LHCN-M2 (cell line): ENCODE data around the gene TECRL. TPM values are rescaled to one million over a fixed set of nuclear protein-coding genes. Genes with fewer than 3 reads are reported as not detected.

Experiments used
- DNase-seq: peaks from one replicate; pipeline ENCODE4 v3.0.0-alpha.2; 2012; ENCODE audit warnings: low read depth
- polyA plus RNA-seq: library from polyadenylated mRNA; unstranded; fragments of >200 nt; gene quantifications from one replicate; pipeline ENCODE4 v1.2.1, GENCODE V29; 2012; ENCODE audit warnings: missing spikeins
- total RNA-seq: library from RNA; depleted of rRNA; stranded (reverse); fragments of >200 nt; gene quantifications from 2 replicates; pipeline ENCODE4 v1.2.3, GENCODE V29; 2014; rRNA removed

TECRL gene, protein sequence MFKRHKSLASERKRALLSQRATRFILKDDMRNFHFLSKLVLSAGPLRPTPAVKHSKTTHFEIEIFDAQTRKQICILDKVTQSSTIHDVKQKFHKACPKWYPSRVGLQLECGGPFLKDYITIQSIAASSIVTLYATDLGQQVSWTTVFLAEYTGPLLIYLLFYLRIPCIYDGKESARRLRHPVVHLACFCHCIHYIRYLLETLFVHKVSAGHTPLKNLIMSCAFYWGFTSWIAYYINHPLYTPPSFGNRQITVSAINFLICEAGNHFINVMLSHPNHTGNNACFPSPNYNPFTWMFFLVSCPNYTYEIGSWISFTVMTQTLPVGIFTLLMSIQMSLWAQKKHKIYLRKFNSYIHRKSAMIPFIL
- total RNA-seq: not detected in 2 replicates
- polyA plus RNA-seq: not detected

DNA sequence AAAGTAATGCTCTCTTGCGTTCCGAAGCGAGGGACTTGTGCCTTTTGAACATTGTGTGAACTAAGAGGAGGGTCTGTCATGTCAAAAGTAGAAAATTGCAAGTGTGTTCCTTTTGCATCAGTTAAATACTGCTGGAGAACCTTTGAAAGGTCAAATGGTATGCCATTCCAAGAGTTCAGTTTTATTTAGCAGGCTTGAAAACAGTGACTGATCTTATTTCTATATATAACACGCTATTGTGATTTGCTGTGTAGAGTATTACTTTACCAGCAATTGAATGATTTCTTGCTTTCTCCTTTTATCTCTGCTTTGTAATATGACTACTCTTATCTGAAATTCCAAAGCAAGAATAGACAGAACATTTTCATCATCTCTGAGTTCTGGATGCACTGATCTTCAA is at the start of gene TECRL:
Gene TECRL (minus strand): TSS at position 151 of the 400 bp plus-strand sequence. CDS start 99 bp downstream, at position 52.
- DNase-seq: no peak

DNA sequence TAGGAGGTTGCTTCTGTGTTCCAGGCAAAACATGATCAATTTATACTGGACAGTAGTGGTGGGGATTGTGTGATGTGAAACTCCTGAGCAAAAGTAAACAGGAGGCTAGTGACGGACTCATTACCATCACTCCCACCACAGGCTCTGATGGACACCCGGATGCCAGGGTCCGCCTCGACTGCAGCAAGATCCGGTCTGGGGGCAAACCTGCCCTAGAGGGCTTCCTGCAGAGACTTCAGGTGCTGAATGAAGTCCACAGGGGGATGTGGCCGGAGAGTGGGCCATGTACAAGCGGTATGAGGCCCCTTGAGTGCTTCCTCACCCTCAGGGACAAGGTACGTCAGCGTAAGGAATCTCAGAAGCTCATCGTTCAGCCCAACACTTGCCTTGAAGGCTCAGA is 23.4 kb upstream of the TECRL start:
- DNase-seq: no peak

DNA sequence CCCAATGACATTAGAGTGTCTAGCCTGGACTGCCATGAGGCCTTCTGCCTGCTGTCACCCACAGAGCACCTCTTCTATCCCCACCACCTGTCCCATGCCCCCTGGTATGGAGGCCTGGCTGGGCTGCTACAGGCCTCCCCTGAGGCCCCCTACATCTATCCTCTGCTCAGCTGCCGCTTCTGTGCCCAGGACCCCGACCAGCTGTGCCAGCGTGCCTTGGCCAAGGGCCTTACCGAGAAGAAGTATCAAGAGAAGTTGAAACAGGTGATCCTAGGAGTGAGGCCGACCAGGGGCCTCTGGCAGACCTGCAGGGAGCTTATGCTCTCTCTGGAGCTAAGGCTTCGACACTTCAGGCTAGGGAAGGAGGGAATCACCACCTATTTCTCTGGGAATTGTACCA is 21.7 kb upstream of the TECRL start:
- no peak for DNase-seq

DNA sequence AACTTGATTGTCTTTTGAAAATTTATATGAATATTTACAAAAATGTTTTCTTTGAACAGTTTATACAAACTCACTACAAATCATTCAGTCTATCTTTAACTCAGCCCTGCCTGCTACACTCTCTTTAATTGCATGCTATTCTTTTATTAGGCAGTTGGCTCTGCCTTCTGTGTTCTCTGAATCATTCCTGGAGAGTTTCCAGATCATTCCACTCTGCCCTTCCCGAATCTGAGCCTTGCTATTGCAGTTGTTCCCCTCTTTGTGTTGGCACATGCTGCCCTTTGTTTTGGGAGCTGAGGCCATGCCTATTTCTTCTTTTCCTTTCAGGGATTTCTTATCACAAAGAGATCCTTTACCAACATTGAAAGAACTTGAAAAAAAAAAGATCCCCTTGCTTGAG is 8.7 kb upstream of the TECRL start:
- no peak for DNase-seq

DNA sequence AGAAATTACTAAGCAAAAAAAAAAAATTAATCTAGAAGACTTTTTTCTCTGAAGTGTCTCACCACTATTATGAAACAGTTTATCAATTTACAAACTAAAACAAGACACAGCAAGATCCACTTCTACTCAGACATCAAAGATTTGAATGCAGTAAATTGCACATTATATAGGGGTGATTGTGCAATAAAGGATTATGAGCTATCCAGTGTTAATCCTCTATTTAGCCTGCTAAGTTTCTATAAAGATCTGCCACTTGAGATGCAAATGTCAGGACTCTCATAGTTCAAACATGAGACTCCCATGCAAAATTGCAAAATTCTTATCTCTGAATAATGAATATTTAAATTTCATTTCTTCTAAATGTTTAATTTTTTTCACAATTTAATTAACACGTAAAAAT is 2.2 kb downstream of the TECRL start:
- DNase-seq: no peak

DNA sequence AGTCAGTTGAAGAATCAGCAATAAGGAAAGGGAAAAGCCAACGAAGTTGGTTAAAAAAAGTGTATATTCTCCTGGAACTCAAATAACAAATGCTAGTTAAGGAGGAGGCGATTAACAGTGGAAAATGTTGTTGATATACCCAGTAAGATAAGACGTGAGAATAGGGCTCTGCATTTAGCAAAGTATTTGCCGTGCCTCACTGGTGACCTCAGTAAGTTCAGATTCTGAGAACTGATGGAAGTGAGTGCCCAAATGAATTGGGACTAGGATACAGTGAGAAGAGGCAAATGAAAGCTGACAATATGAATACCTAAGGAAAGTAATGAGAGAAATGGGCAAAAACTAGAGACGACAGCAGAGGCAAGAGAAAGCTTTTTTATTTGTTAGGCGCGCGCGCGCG is 3.5 kb downstream of the TECRL start:
- DNase-seq: no peak

DNA sequence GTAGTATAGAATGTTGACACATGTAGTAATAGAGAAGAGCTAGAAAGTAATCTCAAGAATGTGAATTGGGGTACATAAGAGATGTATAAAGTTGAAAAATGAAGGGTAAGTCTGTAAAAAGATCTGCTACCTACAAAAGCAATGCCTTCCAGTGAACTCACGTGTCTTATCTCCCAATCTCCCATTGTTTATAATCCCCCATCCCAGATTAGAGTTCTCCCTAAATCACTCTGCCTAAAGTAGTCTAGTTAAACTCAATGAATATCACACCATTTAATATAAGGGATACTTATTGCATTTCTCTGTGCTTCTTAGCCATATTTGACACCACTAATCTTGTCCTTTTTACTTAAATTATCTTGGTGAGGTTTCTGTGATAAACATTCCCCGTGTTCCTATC is 6.6 kb downstream of the TECRL start:
- DNase-seq: no peak

DNA sequence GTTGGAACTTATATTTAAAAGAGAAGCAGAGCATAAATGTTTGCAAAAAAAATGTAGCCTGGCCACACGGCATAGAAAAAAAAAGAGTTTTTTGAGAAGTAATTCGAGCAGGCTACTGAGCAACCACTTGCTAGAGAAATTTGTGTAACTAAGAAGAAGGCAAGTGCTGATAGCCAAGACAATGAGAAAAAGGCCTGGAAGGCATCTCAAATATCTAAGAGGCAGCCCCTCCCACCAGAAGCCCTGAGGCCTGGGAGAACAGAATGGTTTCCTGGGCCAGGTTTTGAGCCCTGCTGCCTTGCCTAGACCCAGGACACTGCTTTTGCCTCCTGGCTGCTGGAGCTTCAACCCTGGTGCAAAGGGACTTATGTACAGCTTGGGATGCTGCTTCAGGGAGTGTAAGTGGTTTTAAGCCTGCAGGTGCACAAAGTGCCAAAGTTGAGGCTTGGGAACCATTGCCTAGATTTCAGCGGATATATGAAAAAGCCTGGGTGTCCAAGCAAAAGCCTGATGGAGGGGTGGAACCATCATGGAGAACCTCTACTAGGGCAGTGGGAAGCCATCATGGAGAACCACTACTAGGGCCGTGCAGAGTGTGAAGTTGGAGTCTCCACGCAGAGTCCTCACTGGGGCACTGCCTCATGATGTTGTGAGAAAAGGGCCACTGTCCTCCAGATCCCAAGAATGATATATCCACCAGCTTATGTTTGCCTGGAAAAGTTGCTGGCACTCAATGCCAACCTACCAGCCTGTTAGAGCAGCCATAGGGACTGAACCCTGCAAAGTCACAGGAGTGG is 9.7 kb downstream of the TECRL start:
- no peak for DNase-seq

DNA sequence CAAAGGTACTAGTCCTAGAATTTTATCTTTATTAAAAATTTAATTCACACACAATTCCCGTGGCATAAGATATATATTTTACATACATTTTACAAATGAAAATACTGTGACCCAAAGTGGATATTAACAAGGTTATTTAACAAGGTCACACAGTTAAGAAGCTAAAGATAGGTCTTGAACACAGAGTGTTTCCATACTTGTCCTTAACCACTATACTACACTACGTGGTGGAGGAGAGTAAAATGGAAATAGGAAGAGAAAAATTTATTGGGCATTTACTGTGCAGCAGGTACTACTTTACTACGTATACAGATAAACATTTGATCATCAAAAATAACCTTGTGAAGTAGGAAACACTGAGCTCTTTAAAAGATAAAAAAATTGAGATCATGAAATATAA is 14.8 kb downstream of the TECRL start:
- no peak for DNase-seq

DNA sequence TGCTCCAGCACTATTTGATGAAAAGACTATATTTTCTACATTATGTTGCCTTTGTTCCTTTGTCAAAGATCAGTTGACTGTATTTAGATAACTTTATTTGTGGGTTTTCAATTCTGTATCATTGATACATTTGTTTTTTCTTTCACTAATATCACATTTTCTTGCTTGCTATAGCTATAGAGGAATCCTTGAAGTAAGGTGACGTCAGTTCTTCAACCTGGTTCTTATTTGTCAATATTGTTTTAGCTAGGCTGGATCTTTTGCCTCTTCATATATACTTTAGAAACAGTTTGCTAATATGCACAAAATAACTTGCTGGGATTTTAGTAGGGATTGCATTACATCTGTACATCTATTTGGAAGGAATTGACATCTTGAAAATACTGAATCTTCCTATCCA is 21.0 kb downstream of the TECRL start:
- no peak for DNase-seq

DNA sequence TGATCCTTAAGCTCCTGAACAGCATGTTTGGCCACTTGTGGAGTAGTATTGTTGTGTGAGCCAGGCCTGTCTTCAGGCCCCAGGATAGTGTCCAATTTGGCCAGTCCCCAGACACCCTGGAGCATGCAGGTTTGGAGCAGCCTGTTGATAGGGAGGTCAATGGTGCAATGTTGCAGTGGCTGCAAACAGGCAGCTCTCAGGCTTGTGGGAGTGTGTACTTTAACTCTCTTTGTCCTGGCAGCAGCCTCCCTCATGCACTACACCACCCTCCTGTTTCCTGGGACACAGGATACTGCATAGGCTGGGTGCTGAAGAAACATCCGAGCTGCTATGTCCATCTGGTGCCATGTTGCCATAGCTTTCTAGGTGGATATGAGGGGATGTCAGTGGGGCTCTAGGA is 24.0 kb downstream of the TECRL start:
- no peak for DNase-seq

DNA sequence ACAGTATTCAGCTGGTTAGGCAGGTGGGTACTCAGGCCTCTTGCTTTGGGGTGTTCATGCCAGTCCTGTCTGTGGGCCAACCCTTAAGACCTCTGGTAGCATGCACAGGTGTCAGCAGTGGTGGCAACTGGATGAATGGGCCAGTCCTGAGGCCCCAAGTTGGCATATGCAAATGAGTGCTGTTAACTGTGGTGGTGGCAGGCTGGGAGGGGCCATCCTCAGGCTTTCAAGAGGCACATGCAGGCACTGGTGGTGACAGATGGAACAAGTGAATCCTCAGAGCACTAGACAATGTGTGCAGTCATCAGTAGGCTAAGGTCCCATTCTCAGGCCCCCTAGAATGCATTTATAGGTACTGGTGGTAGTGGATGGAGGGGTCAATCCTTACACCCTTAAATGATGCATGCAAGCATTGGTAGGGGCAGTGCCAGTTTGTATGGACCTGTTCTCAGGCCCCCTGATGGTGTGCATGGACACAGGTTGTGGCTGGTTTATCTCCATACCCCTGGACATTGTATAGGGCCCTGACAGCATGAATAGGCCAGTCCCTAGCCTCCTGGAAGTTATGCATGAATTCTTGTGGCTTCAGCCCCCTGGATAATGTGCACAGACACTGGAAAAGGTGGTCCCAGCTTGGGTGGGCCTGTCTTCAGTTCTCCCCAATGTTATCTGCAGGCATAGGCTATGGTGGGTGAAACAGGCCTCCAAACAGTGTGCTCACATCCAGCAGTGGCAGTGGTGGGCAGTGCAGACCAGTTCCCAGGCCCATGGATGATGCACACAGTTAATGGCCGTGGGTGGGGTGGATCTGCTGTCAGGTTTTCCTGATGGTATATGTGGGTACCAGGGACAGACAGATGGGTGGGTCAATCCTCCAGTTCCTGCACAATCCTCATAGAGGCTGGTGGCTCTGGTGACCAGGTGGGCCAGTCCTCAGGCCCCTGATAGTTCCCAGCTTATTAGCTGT is 24.7 kb downstream of the TECRL start:
- no peak for DNase-seq

DNA sequence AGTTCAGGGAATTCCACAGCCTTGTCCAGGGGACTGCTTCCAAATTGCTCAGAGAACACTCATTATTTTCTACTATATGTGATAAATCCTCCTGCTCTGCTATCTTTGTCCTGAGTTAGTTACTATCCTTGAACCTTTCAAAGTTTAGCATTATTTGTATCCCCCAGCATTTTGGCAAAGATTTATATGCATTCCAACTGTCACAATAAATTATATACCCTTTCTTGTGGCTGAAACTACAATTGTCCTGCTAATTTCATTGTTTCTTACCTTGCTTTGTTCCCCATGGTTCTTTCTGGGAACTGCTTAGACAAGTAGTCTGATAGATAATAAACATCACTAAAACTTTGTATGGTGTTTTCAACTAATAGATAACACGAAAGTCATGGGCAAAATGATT is 40.5 kb downstream of the TECRL start:
- DNase-seq: no peak

DNA sequence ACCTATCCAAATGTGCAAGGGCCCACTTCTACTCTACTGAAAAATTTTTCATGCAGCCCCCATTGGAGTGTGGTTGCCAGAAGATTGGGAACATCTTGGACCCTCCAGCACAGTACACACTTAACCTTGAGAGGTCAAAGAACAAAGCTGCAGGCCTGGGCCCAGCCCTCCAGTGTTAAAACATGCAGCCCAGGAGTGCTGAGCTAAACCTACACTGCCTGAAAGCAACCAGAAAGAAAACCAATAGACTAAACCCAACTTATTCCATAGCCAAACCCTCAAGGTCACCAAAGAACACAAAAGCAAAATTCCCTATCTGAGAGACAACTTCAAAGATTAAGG is 47.9 kb downstream of the TECRL start:
- DNase-seq: no peak

DNA sequence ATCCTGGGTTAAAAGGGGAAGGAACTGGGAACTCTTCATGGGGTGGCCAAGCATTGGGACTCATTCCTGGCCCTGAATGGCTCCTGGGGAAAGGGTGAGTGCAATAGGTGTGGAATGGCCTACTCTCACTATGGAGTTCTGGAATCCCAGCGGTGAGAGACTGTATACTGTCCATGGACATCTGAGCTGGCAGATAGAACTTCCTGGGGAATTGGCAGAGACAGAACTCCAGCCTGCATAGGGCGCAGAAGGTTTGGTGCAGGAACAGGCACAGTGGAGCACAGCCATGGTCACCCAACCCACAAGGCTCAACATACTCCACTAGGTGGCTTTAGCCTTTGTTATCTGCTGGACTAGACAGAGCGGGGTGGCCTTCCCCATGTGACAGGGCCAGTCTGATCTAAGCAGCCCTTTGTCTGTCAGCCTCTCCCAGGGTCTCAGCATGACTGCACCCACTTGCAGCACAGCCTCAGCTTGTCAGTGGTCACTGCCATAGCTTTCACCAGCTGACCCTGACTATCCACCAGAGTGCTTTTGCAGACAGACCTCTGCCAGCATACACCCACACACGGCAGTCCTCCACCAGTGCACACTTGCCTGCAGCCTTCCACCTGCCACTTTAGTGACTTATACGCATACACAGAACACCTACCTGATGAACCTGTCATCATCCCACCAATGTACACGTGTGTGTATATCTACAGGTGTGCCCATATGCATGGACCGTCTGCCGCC is 48.4 kb downstream of the TECRL start:
- no peak for DNase-seq

DNA sequence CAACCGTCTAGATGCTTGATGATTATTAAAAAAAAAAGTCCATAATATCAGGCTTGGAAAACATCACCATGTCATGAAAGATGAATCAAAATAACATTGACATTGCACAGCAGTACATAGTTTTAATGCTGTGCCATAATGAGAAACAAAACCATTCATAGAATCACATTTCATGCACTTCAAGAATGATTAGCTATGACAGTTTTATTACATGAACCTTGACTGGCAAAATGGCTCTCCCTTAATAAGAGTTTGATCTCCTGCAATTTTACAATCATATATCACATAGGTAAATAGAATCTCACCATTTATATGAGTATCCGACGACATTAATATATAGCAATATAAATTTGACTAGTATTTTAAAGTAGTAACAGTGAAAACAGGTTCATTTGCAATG is 49.8 kb downstream of the TECRL start:
- no peak for DNase-seq

DNA sequence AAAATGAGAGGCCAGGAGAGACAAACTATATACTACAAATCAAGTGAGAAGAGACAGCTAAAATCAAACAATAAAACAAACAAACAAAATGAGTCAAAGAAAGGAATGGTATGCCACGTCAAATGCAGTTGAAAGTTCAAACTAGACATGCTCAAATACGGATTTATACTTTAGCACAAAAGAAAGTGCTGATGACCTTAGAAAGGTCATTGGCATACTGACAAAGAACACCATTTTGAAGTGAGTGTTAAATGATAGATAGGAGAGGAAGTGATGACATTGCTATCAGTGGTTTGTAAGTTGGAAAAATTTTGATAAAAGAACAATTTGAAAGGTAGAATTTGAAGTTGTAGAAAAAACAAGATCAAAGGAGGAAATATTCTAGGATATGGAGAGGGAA is 55.3 kb downstream of the TECRL start:
- no peak for DNase-seq

DNA sequence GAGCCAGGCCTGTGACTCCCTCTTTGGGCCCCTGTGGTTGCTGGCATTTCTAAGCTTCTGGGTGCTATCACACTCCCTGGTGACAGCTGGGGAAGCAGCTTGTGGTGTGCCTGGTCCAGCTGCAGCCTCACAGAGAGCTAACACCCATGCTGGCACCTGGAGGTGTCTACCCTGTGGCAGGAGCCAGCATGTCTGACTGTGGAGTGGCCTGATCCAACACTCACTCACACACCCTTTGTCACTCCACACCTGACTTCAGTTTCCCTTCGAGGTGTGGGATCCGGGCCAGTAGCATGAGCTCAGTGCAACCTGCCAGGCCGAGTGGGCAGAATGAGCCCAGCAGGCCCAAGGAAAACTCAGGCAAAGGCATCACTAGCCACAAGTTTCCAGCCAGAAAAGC is 67.5 kb downstream of the TECRL start:
- DNase-seq: no peak

DNA sequence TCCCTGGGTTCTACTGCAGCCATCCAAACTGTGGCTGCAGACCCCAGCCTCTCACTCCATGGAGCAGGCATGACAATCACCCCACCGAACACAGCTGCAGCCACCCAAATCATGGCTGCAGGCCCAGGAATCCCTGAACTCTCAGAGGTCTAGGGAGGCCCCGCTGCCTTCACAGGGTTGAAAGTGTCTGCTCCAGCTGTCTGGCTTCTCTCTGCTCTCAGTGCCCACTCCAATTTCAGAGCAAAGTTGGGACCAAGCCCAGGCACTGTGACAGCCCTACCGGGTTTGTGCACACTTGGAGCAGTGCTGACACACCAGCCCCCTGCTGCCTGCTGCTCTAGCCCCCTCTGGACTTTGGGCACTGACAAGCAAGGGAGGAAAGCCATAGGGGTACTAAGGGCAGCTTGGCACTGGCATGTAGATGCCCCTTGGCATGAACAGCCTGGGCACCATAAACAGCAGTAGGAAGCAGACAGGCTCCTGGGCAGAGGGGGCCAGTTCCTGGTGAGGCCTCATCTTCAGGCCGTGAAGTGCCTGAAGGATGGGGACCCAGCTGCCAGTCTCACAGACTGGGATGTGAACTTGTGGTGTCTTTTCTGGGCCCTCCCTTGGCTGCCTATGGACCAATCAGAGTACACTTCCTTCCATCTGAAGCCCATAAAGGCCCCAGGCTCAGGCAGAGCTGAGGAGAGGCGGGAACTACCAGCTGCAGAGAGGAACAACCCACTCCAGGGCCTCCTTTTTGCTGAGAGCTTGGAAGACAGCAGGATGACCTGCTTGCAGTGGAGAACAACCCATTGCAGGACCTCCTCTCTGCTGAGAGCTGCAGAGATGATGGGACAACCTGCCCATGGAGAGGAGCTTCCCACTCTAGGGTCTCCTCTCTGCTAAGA is 68.8 kb downstream of the TECRL start:
- no peak for DNase-seq

DNA sequence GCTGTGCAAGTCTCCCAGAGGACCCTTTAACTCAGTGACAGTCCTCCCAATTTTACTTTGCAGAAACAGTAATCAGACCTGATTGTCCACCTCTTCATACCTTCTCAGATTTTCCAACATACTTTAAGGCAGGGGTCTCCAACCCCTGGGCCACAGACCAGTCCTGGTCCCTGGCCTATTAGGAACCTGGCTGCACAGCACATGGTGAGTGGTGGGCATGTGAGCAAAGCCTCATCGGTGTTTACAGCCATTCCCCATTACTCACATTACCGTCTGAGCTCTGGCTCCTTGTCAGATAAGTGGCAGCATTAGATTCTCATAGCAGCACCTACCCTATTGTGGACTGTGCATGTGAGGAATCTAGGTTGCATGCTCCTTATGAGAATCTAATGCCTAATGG is 74.3 kb downstream of the TECRL start:
- DNase-seq: no peak
